Measurements from ENCODE around the gene ISLR2.
"Not testable (repeated sequence)": the region's sequence is repeated elsewhere in the genome, so short reads cannot be mapped to it uniquely, and the experiment has no call there.

ISLR2 gene

DNA sequence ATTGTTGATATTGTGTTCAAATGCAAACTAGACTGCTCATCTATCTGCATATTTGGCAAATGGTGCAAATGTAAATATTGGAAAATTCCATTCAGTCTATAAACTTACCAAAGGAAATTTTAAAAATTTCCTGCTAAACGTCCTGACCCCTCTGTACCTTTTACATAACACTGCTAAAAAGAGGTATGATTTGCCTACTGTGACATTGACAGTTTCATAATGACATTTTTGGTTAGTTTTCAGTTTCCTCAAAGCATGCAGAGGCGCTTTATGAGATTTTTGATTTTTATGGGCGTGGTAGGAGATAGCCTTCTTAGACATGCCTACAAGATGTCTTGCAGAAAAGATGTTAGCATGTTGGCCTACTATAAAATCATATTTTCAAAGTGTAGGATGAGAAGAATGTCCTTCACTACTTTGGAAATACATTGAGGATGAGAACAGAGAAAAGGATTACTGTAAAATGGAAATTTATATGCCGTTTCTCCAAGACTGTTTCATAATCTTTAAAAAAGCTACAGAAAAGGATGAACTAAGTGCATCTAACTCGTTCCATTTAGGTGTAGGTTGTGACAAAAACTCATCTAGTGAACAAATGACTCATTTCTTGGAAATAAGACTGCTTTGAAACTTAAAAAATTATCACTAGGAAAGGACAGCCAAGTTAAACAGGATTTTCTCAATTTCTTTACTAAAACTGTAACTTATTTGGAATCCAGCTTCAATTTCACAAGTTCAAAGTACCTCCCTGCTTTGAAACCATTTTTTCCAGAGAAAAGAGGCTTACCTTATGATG is 28.7 kb downstream of the ISLR2 start:
- no peak for DNase-seq

- DNase-seq: no peak
Measured at GRCh38 chr15:74159773-74160172, 29.4 kb downstream of the ISLR2 start.

- DNase-seq: not testable (repeated sequence)
Measured at GRCh38 chr15:74160390-74160789, 30.0 kb downstream of the ISLR2 start.

DNA sequence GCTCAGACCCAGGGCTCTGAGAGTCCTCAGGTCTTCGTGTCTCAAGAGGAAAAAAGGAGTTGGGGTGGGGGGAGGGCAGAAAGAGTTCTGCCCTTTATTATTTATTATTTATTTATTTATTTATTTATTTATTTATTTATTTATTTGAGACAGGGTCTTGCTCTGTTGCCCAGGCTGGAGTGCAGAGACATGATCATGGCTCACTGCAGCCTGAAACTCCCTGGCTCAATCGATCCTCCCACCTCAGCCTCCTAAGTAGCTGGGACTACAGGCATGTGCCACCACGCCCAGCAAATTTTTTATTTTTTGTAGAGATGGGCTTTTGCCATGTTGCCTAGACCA is 31.8 kb downstream of the ISLR2 start:
- not testable (repeated sequence) for DNase-seq

- DNase-seq: no peak
Measured at GRCh38 chr15:74165461-74165860, 35.1 kb downstream of the ISLR2 start.

GRCh38 chr15:74167891-74168331 is 37.5 kb downstream of the ISLR2 start:
- no peak for DNase-seq

DNA sequence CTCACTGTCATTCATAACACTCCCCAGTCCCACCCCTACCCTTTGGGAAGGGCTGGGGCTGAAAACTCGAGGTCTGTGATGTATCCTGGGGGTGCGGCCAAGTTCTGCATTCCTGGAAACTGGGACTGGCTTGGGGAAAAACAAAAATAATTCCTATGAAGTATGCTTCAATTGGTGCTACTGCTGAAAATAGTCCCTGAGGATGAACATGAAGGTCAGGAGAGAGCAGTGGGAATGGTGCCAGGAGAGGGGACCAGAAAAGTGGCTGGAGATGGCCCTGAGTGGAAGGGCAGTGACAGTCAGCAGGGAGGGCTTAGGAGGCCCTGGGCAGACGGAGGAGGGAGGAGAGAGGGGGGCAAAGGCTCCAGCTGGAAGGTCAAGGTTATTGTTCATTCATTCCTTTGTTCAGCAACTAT is 38.3 kb downstream of the ISLR2 start:
- DNase-seq: no peak

GRCh38 chr15:74170071-74170844 is 39.9 kb downstream of the ISLR2 start:
- no peak for DNase-seq

DNA sequence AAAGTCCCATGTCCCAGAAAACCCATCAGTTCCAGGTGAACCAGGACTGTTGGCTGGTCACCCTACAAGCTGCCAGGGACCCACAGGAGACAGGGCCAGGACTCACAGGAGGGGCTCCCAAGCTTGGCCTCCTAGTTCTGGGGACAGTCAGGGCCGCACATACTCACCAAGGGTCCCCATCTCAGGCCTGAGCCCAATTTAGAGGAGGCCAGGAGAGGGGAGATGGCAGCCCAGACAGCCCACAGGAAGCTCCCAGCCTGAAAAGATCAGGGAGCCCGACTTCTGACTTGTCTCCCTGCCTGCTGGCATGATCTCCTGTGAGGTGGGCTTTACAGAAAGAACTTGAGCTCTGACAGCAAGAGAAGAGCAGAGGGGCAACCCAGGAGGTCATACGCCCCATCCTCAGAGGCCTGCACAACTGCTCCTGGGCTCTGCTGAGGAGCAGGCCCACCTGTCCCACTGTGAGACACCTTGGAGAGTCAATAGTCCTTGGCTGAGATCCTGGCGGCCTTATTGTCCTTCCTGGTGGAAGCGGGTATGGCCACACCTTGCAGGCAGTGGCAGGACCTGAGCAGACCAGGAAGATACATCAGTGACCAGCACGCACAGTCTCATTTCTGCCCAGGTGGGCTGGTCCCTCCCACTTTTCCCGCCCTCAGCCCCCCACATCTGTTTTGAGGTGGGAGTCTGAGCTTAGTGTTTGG is 40.6 kb downstream of the ISLR2 start:
- DNase-seq: no peak

GRCh38 chr15:74171965-74172541 is 41.7 kb downstream of the ISLR2 start:
- DNase-seq: no peak

GRCh38 chr15:74172701-74173379 is 42.5 kb downstream of the ISLR2 start:
- no peak for DNase-seq

- DNase-seq: no peak
Measured at GRCh38 chr15:74173380-74174218, 43.2 kb downstream of the ISLR2 start, which contains the start of gene ISLR. TSS of gene ISLR (plus strand) at chr15:74173710. CDS start at chr15:74174859, 1,149 bp downstream.

DNA sequence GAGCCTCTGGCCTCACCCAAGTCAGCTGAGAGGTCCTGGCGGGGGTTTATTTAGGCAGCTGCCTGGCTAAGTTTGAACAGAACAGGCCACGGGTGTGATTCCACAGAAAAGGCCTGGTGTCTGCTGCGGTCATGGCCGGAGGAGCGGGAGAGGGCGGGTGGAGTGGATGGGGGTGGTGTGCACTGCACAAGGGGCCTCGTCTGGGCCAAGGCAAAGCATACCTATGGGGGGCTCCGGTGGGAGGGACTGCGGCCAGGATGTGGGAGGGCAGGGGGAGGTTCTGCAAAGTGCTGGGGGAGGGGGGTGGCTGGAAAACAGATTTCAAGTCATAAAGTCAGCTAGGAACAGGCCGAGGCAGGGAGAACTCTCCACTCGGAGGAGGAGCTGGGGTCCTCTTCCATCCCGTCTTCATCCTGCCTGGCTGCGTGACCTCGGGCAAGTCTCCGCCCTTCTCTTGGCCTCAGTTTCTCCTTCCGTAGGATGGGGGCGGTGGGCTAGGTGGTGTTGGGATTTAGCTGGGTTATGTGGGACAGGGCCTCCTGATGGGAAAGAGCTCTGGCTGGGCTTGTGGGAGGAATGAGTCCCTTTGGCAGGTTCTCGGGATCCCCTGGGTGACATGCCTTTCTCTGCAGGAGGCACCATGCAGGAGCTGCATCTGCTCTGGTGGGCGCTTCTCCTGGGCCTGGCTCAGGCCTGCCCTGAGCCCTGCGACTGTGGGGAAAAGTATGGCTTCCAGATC is 44.0 kb downstream of the ISLR2 start:
- DNase-seq: no peak

- no peak for DNase-seq
Measured at GRCh38 chr15:74174958-74175253, 44.5 kb downstream of the ISLR2 start.

DNA sequence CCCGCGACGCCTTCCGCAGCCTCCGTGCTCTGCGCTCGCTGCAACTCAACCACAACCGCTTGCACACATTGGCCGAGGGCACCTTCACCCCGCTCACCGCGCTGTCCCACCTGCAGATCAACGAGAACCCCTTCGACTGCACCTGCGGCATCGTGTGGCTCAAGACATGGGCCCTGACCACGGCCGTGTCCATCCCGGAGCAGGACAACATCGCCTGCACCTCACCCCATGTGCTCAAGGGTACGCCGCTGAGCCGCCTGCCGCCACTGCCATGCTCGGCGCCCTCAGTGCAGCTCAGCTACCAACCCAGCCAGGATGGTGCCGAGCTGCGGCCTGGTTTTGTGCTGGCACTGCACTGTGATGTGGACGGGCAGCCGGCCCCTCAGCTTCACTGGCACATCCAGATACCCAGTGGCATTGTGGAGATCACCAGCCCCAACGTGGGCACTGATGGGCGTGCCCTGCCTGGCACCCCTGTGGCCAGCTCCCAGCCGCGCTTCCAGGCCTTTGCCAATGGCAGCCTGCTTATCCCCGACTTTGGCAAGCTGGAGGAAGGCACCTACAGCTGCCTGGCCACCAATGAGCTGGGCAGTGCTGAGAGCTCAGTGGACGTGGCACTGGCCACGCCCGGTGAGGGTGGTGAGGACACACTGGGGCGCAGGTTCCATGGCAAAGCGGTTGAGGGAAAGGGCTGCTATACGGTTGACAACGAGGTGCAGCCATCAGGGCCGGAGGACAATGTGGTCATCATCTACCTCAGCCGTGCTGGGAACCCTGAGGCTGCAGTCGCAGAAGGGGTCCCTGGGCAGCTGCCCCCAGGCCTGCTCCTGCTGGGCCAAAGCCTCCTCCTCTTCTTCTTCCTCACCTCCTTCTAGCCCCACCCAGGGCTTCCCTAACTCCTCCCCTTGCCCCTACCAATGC is 45.1 kb downstream of the ISLR2 start:
- no peak for DNase-seq

- no peak for DNase-seq
Measured at GRCh38 chr15:74176262-74177214, 46.2 kb downstream of the ISLR2 start.

GRCh38 chr15:74178326-74179100 is 48.1 kb downstream of the ISLR2 start:
- no peak for DNase-seq
